HepG2 (cell line): Measurements from ENCODE around the gene MOG. TPM values are rescaled to one million over a fixed set of nuclear protein-coding genes. Genes with fewer than 3 reads are reported as not detected.

Source experiments
- ASH2L ChIP-seq: fragments of 300-600, 200-600 bp; sonication (generic); IDR thresholded peaks from 2 replicates; pipeline ENCODE4 v1.7.0; 2017; ENCODE audit warnings: low read depth, mild to moderate bottlenecking, moderate library complexity, mixed read lengths, low read length; ENCODE audit not compliant: insufficient read length
- DBP ChIP-seq: sonication (generic); formaldehyde crosslinking; IDR thresholded peaks from 2 replicates; pipeline ENCODE4 v1.4.0; 2020; ENCODE audit warnings: missing genetic modification reagents; ENCODE audit errors: not compliant biosample characterization
- ELF1 ChIP-seq: sonication (generic); formaldehyde crosslinking; IDR thresholded peaks from 2 replicates; pipeline ENCODE4 v1.4.0; 2020; ENCODE audit warnings: missing genetic modification reagents
- ETV5 ChIP-seq: IDR thresholded peaks from 2 replicates; pipeline ENCODE4 v1.6.1; 2018; ENCODE audit warnings: missing biosample characterization, missing genetic modification reagents, inconsistent platforms, borderline replicate concordance
- HMG20A ChIP-seq: IDR thresholded peaks from 2 replicates; pipeline ENCODE4 v1.6.1; 2016; ENCODE audit warnings: borderline replicate concordance
- HNRNPL ChIP-seq: fragments of 200-400 bp; formaldehyde crosslinking; IDR thresholded peaks from 2 replicates; pipeline ENCODE4 v1.6.1; 2017; ENCODE audit warnings: mild to moderate bottlenecking, low read depth, low read length
- IRF2 ChIP-seq: IDR thresholded peaks from 2 replicates; pipeline ENCODE4 v1.6.1; 2018; ENCODE audit warnings: missing genetic modification reagents, missing compliant biosample characterization
- MEIS2 ChIP-seq: sonication (generic); formaldehyde crosslinking; IDR thresholded peaks from 2 replicates; pipeline ENCODE4 v1.9.0; 2021; ENCODE audit warnings: mild to moderate bottlenecking, missing genetic modification reagents
- NFE2L1 ChIP-seq: sonication (generic); formaldehyde crosslinking; IDR thresholded peaks from 2 replicates; pipeline ENCODE4 v1.4.0; 2020; ENCODE audit warnings: missing genetic modification reagents, mild to moderate bottlenecking, borderline replicate concordance
- PLRG1 ChIP-seq: fragments of 450-650 bp; conservative IDR thresholded peaks from 2 replicates; pipeline ENCODE4 v1.6.1; 2016
- PPARG ChIP-seq: conservative IDR thresholded peaks from 2 replicates; pipeline ENCODE4 v1.6.1; 2016; ENCODE audit warnings: missing biosample characterization, missing genetic modification reagents
- TERF1 ChIP-seq: sonication (generic); formaldehyde crosslinking; IDR thresholded peaks from 2 replicates; pipeline ENCODE4 v1.8.0; 2022; ENCODE audit warnings: mild to moderate bottlenecking, missing genetic modification reagents, moderate library complexity
- ZBTB20 ChIP-seq: sonication (generic); formaldehyde crosslinking; IDR thresholded peaks from 2 replicates; pipeline ENCODE4 v1.8.1; 2023; ENCODE audit warnings: missing genetic modification reagents, low read depth, mild to moderate bottlenecking, borderline replicate concordance
- ZBTB34 ChIP-seq: sonication (generic); formaldehyde crosslinking; IDR thresholded peaks from 2 replicates; pipeline ENCODE4 v1.8.0; 2022; ENCODE audit warnings: mild to moderate bottlenecking, missing genetic modification reagents
- ZFP62 ChIP-seq: sonication (generic); formaldehyde crosslinking; IDR thresholded peaks from 2 replicates; pipeline ENCODE4 v1.4.0; 2020; ENCODE audit warnings: missing genetic modification reagents
- ZNF136 ChIP-seq: sonication (generic); formaldehyde crosslinking; IDR thresholded peaks from 2 replicates; pipeline ENCODE4 v1.8.1; 2022; ENCODE audit warnings: low read depth, mild to moderate bottlenecking, moderate library complexity, missing genetic modification reagents
- ZNF232 ChIP-seq: sonication (generic); formaldehyde crosslinking; IDR thresholded peaks from 2 replicates; pipeline ENCODE4 v1.4.0; 2020; ENCODE audit warnings: missing genetic modification reagents, borderline replicate concordance
- ZNF280D ChIP-seq: sonication (generic); formaldehyde crosslinking; IDR thresholded peaks from 2 replicates; pipeline ENCODE4 v1.5.1; 2020; ENCODE audit warnings: mild to moderate bottlenecking, missing genetic modification reagents
- ZNF326 ChIP-seq: sonication (generic); formaldehyde crosslinking; IDR thresholded peaks from 2 replicates; pipeline ENCODE4 v1.4.0; 2020; ENCODE audit warnings: missing genetic modification reagents, borderline replicate concordance
- ZNF333 ChIP-seq: sonication (generic); formaldehyde crosslinking; IDR thresholded peaks from 2 replicates; pipeline ENCODE4 v1.4.0; 2020; ENCODE audit warnings: mild to moderate bottlenecking, missing genetic modification reagents, borderline replicate concordance
- ZNF558 ChIP-seq: sonication (generic); formaldehyde crosslinking; IDR thresholded peaks from 2 replicates; pipeline ENCODE4 v1.9.0; 2022; ENCODE audit warnings: mild to moderate bottlenecking, missing genetic modification reagents, borderline replicate concordance
- ZNF660 ChIP-seq: sonication (generic); formaldehyde crosslinking; IDR thresholded peaks from 2 replicates; pipeline ENCODE4 v1.5.1; 2020; ENCODE audit warnings: mild to moderate bottlenecking, low read depth, missing genetic modification reagents, borderline replicate concordance
- ZSCAN9 ChIP-seq: IDR thresholded peaks from 2 replicates; pipeline ENCODE4 v1.6.1; 2016; ENCODE audit warnings: borderline replicate concordance
- polyA plus RNA-seq, 8 experiments: library from polyadenylated mRNA; depleted of rRNA in 3 of 8; stranded (reverse) in 7 of 8; unstranded in 1 of 8; fragments of >200 nt; fragmentation: Illumina TruSeq in 4 of 8; extraction: Trizol in 4 of 8; gene quantifications; 2 replicates each; pipeline versions ENCODE4 v1.2.1 to v1.2.3, GENCODE V29; 2011 to 2016; ENCODE audit warnings: low read depth in 4 of 8, missing spikeins in 1 of 8, mixed read lengths in 1 of 8; ENCODE audit not compliant: insufficient read depth in 1 of 8
- total RNA-seq, 5 experiments: library from RNA; depleted of rRNA; stranded (reverse); fragments of >200 nt; fragmentation: Illumina TruSeq; extraction: Trizol; gene quantifications; 2 replicates each; pipeline ENCODE4 v1.2.3, GENCODE V29; 2016; ENCODE audit warnings: low read depth in 1 of 5

Gene MOG
- total and polyA plus RNA-seq, 2 of the 13 experiments (the other 11 are each of a cell fraction or from before 2014, with no cell fraction given), result not detected

- TF ChIP-seq DBP (CRISPR knock-in tag) (no peak), NFE2L1 (no peak), ASH2L (no peak), ZNF333 (CRISPR knock-in tag) (no peak), ZNF280D (CRISPR knock-in tag) (no peak), ZNF660 (CRISPR knock-in tag) (no peak), ZNF558 (CRISPR knock-in tag) (no peak), IRF2 (CRISPR knock-in tag) (no peak), HMG20A (CRISPR knock-in tag) (no peak), ZFP62 (CRISPR knock-in tag) (no peak), ZBTB20 (CRISPR knock-in tag) (no peak), PPARG (CRISPR knock-in tag) (no peak), HNRNPL (peak; percentile 89), MEIS2 (CRISPR knock-in tag) (0 out of 2 replicates have a peak, but pooled peaks have one; percentile 51), ELF1 (peak; percentile 83), ZNF326 (CRISPR knock-in tag) (no peak), ZNF232 (0 out of 2 replicates have a peak, but pooled peaks have one; percentile 62), ZNF136 (CRISPR knock-in tag) (no peak), ETV5 (CRISPR knock-in tag) (no peak), ZBTB34 (CRISPR knock-in tag) (no peak), TERF1 (CRISPR knock-in tag) (no peak), PLRG1 (no peak), ZSCAN9 (CRISPR knock-in tag) (no peak)
These were observed 6.9 kb upstream of the MOG start (continued) for GRCh38 chr6:29649701-29650673.
